PFSK-1 (cell line): ENCODE measurements around the gene MYO7B.

Experiments used
- FOXP2 ChIP-seq: optimal IDR thresholded peaks from 2 replicates; pipeline ENCODE3; 2011; ENCODE audit warnings: borderline replicate concordance, control low read depth, inconsistent platforms; ENCODE audit not compliant: insufficient read depth; ENCODE audit errors: extremely low read length, extremely low read depth
- POLR2AphosphoS5 ChIP-seq: IDR thresholded peaks from 2 replicates; pipeline ENCODE4 v1.6.1; 2012; ENCODE audit warnings: low read depth, mild to moderate bottlenecking, control low read depth, low read length, moderate library complexity
- SIN3A ChIP-seq: IDR thresholded peaks from 2 replicates; pipeline ENCODE4 v1.6.1; 2012; ENCODE audit warnings: mild to moderate bottlenecking, low read length, moderate library complexity, borderline replicate concordance; ENCODE audit not compliant: insufficient read depth
- TAF1 ChIP-seq: IDR thresholded peaks from 2 replicates; pipeline ENCODE4 v1.6.1; 2012; ENCODE audit warnings: low read length, control low read depth, borderline replicate concordance; ENCODE audit not compliant: insufficient read depth
- TF ChIP-seq, protein P1 (sequence below), 2 experiments: IDR thresholded peaks; 2 replicates each; pipeline versions ENCODE4 v1.6.1 to v1.8.0; 2011 to 2012; ENCODE audit warnings: low read depth in 2 of 2, low read length in 2 of 2, control low read depth in 1 of 2, inconsistent platforms in 1 of 2, mild to moderate bottlenecking in 1 of 2, moderate library complexity in 1 of 2; ENCODE audit not compliant: insufficient read depth in 1 of 2

MYO7B gene

DNA sequence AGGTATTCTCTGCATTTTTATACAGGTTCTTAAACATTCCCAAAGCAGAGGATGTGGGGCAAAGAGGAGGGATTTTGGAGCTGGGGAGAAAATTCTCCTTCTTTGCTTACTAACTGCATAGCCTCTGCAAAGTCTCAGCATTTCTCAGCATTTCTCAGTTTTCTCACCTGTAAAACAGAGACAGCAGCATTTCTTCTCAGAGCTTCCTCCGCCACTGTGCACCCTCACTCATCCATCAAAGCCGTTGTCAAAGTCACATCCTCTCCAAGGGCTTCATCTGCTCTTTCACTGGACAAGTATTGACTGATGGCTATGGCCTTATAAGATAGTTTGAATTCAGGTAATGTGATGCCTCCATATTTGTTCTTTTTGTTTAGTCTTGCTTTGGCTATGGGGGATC lies 17.4 kb downstream of the MYO7B start:
- TF ChIP-seq FOXP2: no peak
- TF ChIP-seq TAF1: no peak
- no peak for TF ChIP-seq SIN3A
- TF ChIP-seq, protein P1, sequence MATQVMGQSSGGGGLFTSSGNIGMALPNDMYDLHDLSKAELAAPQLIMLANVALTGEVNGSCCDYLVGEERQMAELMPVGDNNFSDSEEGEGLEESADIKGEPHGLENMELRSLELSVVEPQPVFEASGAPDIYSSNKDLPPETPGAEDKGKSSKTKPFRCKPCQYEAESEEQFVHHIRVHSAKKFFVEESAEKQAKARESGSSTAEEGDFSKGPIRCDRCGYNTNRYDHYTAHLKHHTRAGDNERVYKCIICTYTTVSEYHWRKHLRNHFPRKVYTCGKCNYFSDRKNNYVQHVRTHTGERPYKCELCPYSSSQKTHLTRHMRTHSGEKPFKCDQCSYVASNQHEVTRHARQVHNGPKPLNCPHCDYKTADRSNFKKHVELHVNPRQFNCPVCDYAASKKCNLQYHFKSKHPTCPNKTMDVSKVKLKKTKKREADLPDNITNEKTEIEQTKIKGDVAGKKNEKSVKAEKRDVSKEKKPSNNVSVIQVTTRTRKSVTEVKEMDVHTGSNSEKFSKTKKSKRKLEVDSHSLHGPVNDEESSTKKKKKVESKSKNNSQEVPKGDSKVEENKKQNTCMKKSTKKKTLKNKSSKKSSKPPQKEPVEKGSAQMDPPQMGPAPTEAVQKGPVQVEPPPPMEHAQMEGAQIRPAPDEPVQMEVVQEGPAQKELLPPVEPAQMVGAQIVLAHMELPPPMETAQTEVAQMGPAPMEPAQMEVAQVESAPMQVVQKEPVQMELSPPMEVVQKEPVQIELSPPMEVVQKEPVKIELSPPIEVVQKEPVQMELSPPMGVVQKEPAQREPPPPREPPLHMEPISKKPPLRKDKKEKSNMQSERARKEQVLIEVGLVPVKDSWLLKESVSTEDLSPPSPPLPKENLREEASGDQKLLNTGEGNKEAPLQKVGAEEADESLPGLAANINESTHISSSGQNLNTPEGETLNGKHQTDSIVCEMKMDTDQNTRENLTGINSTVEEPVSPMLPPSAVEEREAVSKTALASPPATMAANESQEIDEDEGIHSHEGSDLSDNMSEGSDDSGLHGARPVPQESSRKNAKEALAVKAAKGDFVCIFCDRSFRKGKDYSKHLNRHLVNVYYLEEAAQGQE (IDR thresholded peaks at IDR 0.05; ENCODE audit: insufficient read depth in 1 of 2, low read depth in 2 of 2, low read length in 2 of 2): no peak
- TF ChIP-seq POLR2AphosphoS5: no peak

DNA sequence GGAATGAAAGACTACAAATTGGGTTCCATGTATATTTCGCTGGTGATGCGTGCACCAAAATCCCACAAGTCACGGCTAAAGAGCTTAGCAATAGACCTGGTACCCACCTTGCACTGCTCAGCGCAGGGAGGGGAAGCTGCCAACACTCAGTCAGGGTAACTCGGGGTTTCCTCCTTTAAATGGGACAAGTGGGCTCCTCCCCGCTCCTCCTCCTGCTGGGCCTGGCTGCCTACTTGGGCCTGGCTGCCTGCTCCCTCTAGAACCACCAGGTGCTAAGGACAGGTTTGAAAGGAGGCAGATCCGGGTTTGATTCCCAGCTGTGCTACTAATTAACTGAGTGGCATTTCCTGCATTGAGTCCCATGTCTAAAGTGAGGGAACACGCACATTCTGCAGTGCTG lies 23.4 kb downstream of the MYO7B start:
- no peak for TF ChIP-seq POLR2AphosphoS5
- TF ChIP-seq, protein P1 (IDR thresholded peaks at IDR 0.05; ENCODE audit: insufficient read depth in 1 of 2, low read depth in 2 of 2, low read length in 2 of 2): no peak
- no peak for TF ChIP-seq TAF1
- TF ChIP-seq SIN3A: no peak
- no peak for TF ChIP-seq FOXP2

DNA sequence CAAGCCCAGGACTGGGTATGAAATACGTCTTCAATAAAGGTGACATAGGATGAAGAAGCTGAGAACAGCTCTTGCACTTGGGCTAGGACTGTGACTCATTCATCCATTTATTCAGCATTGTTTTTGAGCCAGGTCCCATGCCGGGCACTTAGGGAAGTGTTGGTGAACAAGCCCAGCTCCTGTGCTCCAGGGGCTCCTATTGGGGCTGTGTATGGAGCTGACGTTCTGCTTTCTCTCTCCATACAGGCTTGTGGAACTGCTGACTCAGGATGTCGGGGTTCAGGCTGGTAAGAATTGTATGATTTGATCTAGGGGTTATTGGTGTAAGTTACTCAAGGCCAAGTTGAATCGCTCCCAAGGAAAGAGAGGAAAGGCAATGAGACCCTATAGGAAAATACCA lies 24.0 kb downstream of the MYO7B start:
- TF ChIP-seq FOXP2 (no peak), POLR2AphosphoS5 (no peak), TAF1 (no peak), SIN3A (no peak)
- TF ChIP-seq, protein P1 (IDR thresholded peaks at IDR 0.05; ENCODE audit: insufficient read depth in 1 of 2, low read depth in 2 of 2, low read length in 2 of 2): no peak

DNA sequence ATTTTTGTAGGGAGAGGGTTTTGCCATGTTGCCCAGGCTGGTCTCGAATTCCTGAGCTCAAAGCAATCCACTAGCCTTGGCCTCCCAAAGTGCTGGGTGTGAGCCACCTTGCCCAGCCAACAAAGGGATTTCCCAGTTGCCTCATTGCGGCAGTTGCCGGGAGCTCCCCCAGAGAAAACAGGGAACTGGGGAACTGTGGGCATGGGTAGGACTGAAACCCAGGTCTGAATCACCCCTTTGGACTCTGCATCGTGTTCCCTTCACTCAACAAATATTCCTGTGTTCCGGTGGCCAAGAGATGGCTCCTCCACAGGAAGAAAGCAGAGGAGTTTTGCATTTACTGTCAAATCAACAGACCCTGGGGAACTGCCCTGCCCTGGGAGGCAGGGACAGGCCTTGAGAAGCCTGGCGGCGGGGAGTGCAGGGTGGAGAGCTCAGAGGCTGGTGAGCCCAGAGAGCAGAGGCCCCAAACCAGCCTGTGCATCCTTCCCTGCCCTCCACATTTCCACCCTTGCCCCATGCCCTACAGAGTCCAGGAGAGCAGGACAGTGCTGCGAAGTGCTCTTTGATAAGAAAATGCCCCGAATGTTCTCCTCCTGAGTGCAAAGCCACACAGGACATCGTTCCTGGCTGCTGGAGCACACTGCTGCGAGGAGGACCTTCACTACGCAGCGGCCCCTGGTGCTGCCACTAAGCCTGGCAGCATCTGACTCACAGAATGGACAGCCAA lies 24.9 kb downstream of the MYO7B start:
- TF ChIP-seq SIN3A (no peak), TAF1 (no peak), FOXP2 (no peak), POLR2AphosphoS5 (no peak)
- TF ChIP-seq, protein P1 (IDR thresholded peaks at IDR 0.05; ENCODE audit: insufficient read depth in 1 of 2, low read depth in 2 of 2, low read length in 2 of 2): no peak

DNA sequence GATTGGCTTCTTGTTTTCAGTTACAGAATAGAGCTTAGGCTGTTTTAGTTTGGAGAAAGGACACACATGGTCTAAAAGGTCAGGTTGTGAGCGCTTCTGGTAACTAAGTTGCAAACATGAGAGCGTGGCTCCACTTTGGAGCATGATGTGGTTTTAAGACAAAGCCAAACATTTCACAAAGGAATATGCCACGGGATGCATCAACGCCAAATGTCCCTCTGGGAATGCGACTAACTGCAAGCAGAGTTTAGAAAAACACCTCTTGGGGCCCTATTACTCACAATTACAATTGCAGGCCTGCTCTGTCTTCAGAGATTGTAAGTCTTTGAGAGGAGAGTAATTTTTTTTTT lies 25.4 kb downstream of the MYO7B start:
- TF ChIP-seq, protein P1 (IDR thresholded peaks at IDR 0.05; ENCODE audit: insufficient read depth in 1 of 2, low read depth in 2 of 2, low read length in 2 of 2): no peak
- TF ChIP-seq POLR2AphosphoS5 (no peak), SIN3A (no peak), TAF1 (no peak), FOXP2 (no peak)
